Gastrocnemius medialis (tissue), 4 donors: ENCODE results near the gene C5.

Source experiments
- CTCF ChIP-seq, 5 experiments: fragments of 450-650 bp in 3 of 5; fragments of 200-600 bp in 2 of 5; sonication (generic) in 2 of 5; IDR thresholded peaks in 4 of 5; conservative IDR thresholded peaks in 1 of 5; 1 replicate in 4 of 5; 2 replicates in 1 of 5; pipeline ENCODE4 v1.5.1; 2016 to 2019; ENCODE audit warnings: antibody characterized with exemption in 5 of 5, mild to moderate bottlenecking in 3 of 5, moderate library complexity in 3 of 5
- POLR2A ChIP-seq, 2 donors: fragments of 450-650 bp; IDR thresholded peaks; one replicate each; pipeline ENCODE4 v1.6.1; 2017; ENCODE audit warnings: antibody characterized with exemption in 2 of 2, mild to moderate bottlenecking in 2 of 2, moderate library complexity in 2 of 2

GRCh38 chr9:120926397-120926928, 123.6 kb downstream of the C5 start, which contains the start of gene TRAF1:
- no peak for TF ChIP-seq CTCF (IDR thresholded peaks at IDR 0.05 in 4 of 5, conservative IDR thresholded peaks at IDR 0.05 in 1 of 5)
- no peak for TF ChIP-seq POLR2A (IDR thresholded peaks at IDR 0.05)
